ENCODE data around the gene TMEM74B. TPM values are rescaled to one million over a fixed set of nuclear protein-coding genes. Genes with fewer than 3 reads are reported as not detected.

Gene TMEM74B
- total and polyA plus RNA-seq, 10 of the 15 experiments (the other 5 are each of a cell fraction or from before 2014, with no cell fraction given): 0.07 TPM; not detected in 9

DNA sequence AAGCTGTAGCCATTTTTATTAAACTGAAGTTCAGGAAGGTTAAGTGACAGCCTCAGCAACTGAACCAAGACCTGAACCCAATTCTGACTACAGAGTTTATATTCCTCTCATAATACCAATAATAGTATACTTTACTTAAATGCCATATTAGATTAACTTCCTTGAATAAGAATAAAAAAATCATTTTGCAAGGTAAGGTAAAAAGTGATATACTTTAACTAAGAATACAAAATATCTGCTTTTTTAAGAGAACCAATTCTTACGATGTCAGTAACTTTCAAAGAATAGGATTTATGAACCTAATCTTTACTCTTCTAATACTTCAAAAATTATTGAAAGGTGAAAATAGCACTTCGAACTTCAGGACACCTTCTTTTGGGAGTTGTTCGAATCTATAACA is 44.8 kb upstream of the TMEM74B start:
- in situ Hi-C loops (cut with MboI): no loop called here

More for the DNA sequence above, 44.8 kb upstream of the TMEM74B start:
- DNase-seq (ENCODE audit: low read depth, low spot score): no peak
- Histone ChIP-seq H3K27me3 (replicated peaks in 1 of 2; ENCODE audit: control insufficient read depth in 2 of 2, insufficient read depth in 2 of 2, low read length in 1 of 2) (peaks cover 0 to 2% of the 10 kb centered on the region in 2 experiments; a peak in 2 of 4 replicates), H3K79me2 (ENCODE audit: control insufficient read depth, insufficient read depth, low read length) (no peaks in the 10 kb centered on the region), H3K36me3 (ENCODE audit: control insufficient read depth in 2 of 2, insufficient read depth in 2 of 2, low read length in 1 of 2) (no peaks in the 10 kb centered on the region), H3K27ac (ENCODE audit: control insufficient read depth, insufficient read depth) (no peak overlapping the region), H2AFZ (ENCODE audit: control insufficient read depth, low read depth, low read length) (no peak overlapping the region), H3K9ac (ENCODE audit: control insufficient read depth, insufficient read depth, low read length) (no peak overlapping the region), H3K9me3 (replicated peaks; ENCODE audit: control insufficient read depth, insufficient read depth, low read length) (no peaks in the 10 kb centered on the region), H3K4me1 (ENCODE audit: control insufficient read depth, insufficient read depth, low read length) (peaks cover 10% of the 10 kb centered on the region; the same call in 1 of the 2 replicates), H3K4me2 (ENCODE audit: control insufficient read depth, insufficient read depth) (no peak overlapping the region), H3K4me3 (no peak overlapping the region), H4K20me1 (ENCODE audit: control insufficient read depth, insufficient read depth) (no peaks in the 10 kb centered on the region)
- no peak for ATAC-seq
- no TSS peak for BruUV-seq (replicated peaks)
- ChIA-PET SMC1A (ENCODE audit: uncharacterized antibody, unreplicated experiment) (no interaction called here), RAD21 (ENCODE audit: unreplicated experiment) (no interaction called here), POLR2A (no interaction called here), CTCF (interaction anchor here (0.7 kb wide), 1 partner anchor 255 kb away, joined by 3 read pairs; no protein-coding TSS in a partner anchor)
- intact Hi-C loops (cut with micrococcal nuclease; ENCODE audit: unreplicated experiment): no loop called here
- FAIRE-seq: no peak
- WGBS (ENCODE audit: insufficient coverage, insufficient replicate concordance, low lambda C conversion rate, missing lambda C conversion rate): 78% methylated on average over 3 of the region's 3 CpGs
- TF ChIP-seq ESRRA (IDR thresholded peaks at IDR 0.05; ENCODE audit: low read length): no peak
- TF ChIP-seq NR2F1 (conservative IDR thresholded peaks at IDR 0.05): no peak
- TF ChIP-seq RAD51 (IDR thresholded peaks at IDR 0.05): no peak
- TF ChIP-seq CBFB (IDR thresholded peaks at IDR 0.05; ENCODE audit: low read depth): no peak
- TF ChIP-seq, protein P1, sequence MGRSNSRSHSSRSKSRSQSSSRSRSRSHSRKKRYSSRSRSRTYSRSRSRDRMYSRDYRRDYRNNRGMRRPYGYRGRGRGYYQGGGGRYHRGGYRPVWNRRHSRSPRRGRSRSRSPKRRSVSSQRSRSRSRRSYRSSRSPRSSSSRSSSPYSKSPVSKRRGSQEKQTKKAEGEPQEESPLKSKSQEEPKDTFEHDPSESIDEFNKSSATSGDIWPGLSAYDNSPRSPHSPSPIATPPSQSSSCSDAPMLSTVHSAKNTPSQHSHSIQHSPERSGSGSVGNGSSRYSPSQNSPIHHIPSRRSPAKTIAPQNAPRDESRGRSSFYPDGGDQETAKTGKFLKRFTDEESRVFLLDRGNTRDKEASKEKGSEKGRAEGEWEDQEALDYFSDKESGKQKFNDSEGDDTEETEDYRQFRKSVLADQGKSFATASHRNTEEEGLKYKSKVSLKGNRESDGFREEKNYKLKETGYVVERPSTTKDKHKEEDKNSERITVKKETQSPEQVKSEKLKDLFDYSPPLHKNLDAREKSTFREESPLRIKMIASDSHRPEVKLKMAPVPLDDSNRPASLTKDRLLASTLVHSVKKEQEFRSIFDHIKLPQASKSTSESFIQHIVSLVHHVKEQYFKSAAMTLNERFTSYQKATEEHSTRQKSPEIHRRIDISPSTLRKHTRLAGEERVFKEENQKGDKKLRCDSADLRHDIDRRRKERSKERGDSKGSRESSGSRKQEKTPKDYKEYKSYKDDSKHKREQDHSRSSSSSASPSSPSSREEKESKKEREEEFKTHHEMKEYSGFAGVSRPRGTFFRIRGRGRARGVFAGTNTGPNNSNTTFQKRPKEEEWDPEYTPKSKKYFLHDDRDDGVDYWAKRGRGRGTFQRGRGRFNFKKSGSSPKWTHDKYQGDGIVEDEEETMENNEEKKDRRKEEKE (IDR thresholded peaks at IDR 0.05): no peak
- no peak for TF ChIP-seq EZH2 (IDR thresholded peaks at IDR 0.05; ENCODE audit: borderline replicate concordance, control insufficient read depth, low read depth, low read length)
- no peak for TF ChIP-seq SMAD1 (IDR thresholded peaks at IDR 0.05; ENCODE audit: low read depth, partially characterized antibody)
- TF ChIP-seq ETV6 (conservative IDR thresholded peaks at IDR 0.05 in 1 of 2, IDR thresholded peaks at IDR 0.05 in 1 of 2; ENCODE audit: borderline replicate concordance in 1 of 2, low read depth in 1 of 2): no peak
- no peak for TF ChIP-seq CBX3 (IDR thresholded peaks at IDR 0.05; ENCODE audit: borderline replicate concordance, low read depth)

Data from GM12878 (cell line).